ENCODE data around the gene TMEM191C.
"Not testable (repeated sequence)": the region's sequence is repeated elsewhere in the genome, so short reads cannot be mapped to it uniquely, and the experiment has no call there.

- TF ChIP-seq CTCF, POLR2A (IDR thresholded peaks at IDR 0.05): not testable (repeated sequence)
Measured at GRCh38 chr22:21492271-21492670, 25.1 kb downstream of the TMEM191C start.
